Lung microvascular endothelial cell (primary cell): ENCODE results near the gene ETV6. TPM values are rescaled to one million over a fixed set of nuclear protein-coding genes. Genes with fewer than 3 reads are reported as not detected.

Source experiments
- DNase-seq, 2 donors: peaks; one replicate each; pipeline versions ENCODE4 v3.0.0 to v3.0.0-alpha.2; 2010; ENCODE audit warnings: low read depth in 2 of 2
- total RNA-seq: library from RNA; depleted of rRNA; stranded (reverse); fragments of >200 nt; gene quantifications from 2 replicates; pipeline ENCODE4 v1.2.1, GENCODE V29; 2014

ETV6 gene
- total RNA-seq, 1 donor from 2014 or later, result 6.7 TPM

GRCh38 chr12:11798006-11798708 is 148.7 kb downstream of the ETV6 start:
- DNase-seq, result peak in 1 of 2 donors; percentile 44

- DNase-seq, result peak; percentile 87 to 99
These were observed 149.5 kb downstream of the ETV6 start for GRCh38 chr12:11798856-11799501.

GRCh38 chr12:11799502-11799873 is 150.0 kb downstream of the ETV6 start:
- DNase-seq, result no peak

GRCh38 chr12:11801643-11802042 is 152.2 kb downstream of the ETV6 start:
- no peak for DNase-seq

- no peak for DNase-seq
These were observed 154.7 kb downstream of the ETV6 start for GRCh38 chr12:11804130-11804529.

- no peak for DNase-seq
These were observed 155.6 kb downstream of the ETV6 start for GRCh38 chr12:11805043-11805442.

GRCh38 chr12:11805680-11806079 is 156.2 kb downstream of the ETV6 start:
- DNase-seq, result no peak

- no peak for DNase-seq
These were observed 158.0 kb downstream of the ETV6 start for GRCh38 chr12:11807458-11807857.

GRCh38 chr12:11808931-11809330 is 159.5 kb downstream of the ETV6 start:
- no peak for DNase-seq

- no peak for DNase-seq
These were observed 160.7 kb downstream of the ETV6 start for GRCh38 chr12:11810206-11810545.

GRCh38 chr12:11811008-11811407 is 161.5 kb downstream of the ETV6 start:
- DNase-seq, result no peak

- no peak for DNase-seq
These were observed 162.7 kb downstream of the ETV6 start for GRCh38 chr12:11812241-11812585.

- peak; percentile 39 to 43 for DNase-seq
These were observed 163.3 kb downstream of the ETV6 start for GRCh38 chr12:11812586-11813437.

GRCh38 chr12:11813438-11813813 is 164.0 kb downstream of the ETV6 start:
- no peak for DNase-seq

GRCh38 chr12:11814374-11814773 is 164.9 kb downstream of the ETV6 start:
- peak; percentile 35 to 87 for DNase-seq

GRCh38 chr12:11815397-11815796 is 165.9 kb downstream of the ETV6 start:
- DNase-seq, result no peak

- DNase-seq, result no peak
These were observed 170.2 kb downstream of the ETV6 start for GRCh38 chr12:11819643-11820042.

GRCh38 chr12:11820476-11820875 is 171.0 kb downstream of the ETV6 start:
- DNase-seq, result no peak

- no peak for DNase-seq
These were observed 172.1 kb downstream of the ETV6 start for GRCh38 chr12:11821386-11822080.

GRCh38 chr12:11822081-11822834 is 172.8 kb downstream of the ETV6 start:
- peak; percentile 91 to 92 for DNase-seq

- DNase-seq, result peak in 1 of 2 donors; percentile 22
These were observed 173.6 kb downstream of the ETV6 start for GRCh38 chr12:11823043-11823442.
